K562 treated with DMSO at 1 percent for 24 hours (cell line): ENCODE measurements around the gene FES. TPM values are rescaled to one million over a fixed set of nuclear protein-coding genes. Genes with fewer than 3 reads are reported as not detected.

Experiments
- total RNA-seq: library from RNA; unstranded; fragments of 300-600 nt; gene quantifications from 2 replicates; pipeline ENCODE4 v1.2.3, GENCODE V29; 2022; ENCODE audit warnings: low read depth; ENCODE audit not compliant: insufficient read depth

Gene FES
- total RNA-seq: 5.5 and 5.7 TPM in 2 replicates

DNA sequence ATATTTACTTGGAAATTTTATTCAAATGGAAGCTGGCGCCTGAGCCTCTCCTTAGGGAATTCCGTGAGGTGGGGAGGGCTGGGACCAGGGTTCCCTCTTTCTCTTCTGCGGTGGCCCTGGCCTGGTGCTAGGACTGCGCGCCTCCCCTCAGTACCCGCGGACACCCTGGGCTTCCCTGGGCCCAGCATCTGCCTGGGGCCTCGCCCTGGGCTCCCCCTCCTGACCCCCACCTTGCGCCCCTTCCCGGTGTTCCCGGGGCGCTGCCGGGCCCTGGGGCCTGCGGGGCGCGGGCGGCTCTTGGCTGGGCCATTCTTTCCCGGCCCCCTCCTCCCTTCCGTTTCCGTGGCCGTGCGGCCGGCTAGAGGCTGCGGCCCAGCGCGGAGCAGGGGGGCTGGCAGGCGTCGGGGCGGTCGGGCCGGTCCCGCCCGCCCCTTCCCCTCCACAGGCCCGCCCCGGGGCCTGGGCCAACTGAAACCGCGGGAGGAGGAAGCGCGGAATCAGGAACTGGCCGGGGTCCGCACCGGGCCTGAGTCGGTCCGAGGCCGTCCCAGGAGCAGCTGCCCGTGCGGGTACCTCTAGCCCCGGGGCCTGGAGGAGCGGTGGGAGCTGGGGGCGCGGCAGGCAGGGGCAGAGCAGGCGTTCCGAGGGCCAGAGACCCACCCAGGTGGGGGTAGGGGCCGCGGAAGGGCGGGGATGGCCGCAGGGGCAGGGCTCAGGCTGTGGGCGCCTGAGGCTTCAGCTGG, at the start of gene FES:
FES (plus strand) TSS at position 529 of the 743 bp plus-strand sequence. CDS start 542 bp downstream, outside the sequence.

DNA sequence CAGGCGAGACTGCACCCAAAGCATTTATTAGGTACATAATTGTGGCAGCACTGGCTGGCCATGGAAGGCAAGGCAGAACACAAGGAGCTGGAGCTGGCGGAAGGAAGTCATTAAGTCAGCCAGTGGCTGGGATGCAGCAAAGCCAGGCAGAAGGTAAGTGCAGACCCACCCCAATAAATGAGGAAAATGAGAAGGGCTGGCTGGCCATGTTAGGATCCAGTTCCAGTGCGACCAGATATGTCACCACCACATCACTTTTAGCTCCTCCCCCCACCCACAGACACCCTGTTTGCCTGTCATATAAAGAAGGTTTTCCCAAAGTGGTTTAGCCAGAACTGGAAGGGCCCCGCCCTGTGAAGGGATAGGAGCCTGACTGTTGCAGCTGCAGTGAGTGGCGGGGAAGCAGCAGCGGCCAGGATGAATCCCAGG, 16.0 kb upstream of the FES start, which contains the start of gene FURIN:
FURIN (plus strand) TSS at position 328 of the 429 bp plus-strand sequence. CDS start 7,153 bp downstream, outside the sequence.

DNA sequence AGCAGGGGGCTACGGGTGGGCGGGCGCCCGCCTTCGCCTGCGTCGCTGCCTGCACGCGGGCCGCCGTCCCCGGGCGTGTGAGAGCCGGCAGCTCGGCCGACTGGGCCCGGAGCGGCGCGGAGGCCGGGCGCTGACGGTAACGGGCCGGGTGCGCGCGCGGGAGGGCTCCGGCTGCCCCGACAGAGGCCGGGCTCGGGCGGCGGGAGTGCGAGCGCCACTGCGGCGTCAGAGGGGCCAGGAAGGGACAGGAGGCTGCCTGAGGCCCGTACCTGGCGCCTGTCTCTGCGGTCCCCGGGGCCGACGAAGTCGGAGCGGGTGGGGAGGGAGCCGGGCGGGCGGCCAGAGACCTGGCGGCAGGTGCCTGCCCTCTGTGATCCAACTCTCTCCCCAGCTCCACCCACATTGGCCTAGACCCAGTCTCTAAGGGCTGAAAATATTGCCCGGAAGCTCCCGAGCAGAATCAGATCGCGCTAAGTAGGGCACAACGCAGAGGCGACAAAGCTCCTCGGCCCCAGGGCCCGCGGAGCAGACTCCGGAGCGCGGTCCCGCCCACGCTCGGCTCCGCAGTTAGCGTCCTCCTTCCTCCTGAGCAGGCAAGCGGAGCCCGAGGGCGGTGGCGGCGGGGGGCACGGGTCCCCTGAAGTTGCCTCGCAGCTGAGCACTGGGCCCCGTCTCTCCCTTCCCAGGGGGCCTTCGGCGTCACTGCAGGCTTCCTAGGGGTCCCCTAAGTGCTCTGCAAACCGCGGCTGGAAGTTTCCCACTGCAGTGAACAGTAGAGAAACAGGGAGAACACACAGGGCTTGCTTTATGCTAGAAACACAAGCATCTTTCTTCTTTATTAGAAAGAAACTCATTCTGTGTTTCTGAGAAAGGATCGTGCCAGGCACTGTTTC, 18.8 kb downstream of the FES start, which contains the start of gene MAN2A2:
MAN2A2 (plus strand) TSS at position 463 of the 893 bp plus-strand sequence. CDS start 906 bp downstream, outside the sequence.

DNA sequence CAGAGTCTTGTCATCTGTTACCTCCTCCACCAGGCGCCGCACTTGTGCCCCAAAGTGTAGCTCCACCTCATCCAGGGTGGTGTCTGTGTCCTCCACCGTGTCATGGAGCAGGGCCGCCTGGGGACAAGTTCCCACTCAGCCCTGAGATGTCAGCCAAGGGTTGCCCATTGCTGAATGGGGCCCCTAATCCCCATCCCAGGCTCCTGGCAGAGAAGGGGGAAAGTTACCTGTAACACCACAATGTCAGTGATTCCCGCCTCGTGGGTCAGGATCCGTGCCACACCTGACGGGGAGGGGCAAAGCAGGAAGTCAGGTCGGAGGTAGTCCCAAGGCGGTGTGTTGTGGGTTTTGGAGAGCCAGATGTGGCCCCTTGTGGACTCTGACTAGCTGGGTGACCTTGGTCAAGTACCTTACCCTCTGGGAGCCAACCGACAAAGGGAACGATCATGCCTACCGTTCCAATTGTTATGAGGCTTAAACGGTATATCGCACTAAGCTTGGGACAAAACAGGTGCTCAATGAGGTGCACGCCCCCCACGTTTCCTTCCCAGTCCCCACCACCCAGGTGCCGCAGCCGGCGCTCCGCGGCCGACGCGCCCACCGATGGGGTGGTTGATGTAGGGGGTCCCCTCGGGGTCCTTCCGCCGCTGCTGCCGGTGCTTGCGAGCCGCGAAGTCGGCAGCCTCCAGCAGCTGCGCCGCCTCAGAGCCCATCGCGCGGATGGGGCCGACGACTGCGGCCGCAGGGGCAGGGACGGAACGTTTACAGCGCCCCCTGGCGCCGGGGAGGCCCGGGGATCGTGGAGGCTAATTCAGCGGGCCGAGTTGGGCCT, 47.7 kb downstream of the FES start, which contains the start of gene HDDC3:
HDDC3 (minus strand) TSS at position 722 of the 832 bp plus-strand sequence; CDS start at position 713, 9 bp downstream.

DNA sequence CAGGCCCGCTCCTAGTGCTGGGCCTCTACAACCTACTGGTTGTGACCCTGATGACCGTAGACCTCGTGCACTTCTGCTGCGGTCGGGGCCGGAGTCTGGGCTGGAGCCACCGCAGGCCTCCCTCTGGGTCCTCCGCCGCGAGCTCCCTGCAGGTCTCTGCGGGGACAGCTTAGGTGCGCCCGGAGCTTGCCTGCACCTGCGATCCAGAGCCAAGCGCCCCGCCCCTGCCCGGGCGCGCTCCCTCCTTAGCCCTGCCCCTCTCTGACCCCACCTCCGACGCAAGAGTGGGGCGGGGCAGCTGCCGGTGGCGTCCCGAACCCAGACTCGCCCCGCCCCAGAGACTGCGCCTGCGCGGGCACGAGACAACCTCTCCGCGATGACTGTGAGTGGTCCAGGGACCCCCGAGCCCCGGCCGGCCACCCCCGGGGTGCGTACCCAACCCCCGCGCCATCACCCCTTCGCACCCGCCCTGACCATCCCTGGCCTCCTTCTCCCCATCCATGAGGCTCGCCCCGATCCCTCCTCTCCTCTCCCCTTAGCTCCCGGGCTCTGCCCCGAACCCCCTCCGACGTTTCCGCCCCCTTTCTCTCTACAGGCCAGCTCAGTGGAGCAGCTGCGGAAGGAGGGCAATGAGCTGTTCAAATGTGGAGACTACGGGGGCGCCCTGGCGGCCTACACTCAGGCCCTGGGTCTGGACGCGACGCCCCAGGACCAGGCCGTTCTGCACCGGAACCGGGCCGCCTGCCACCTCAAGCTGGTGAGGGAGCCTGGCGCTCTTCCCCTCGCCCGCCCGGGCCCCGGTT, 50.8 kb downstream of the FES start, which contains the start of gene UNC45A:
UNC45A (plus strand) TSS at position 337 of the 803 bp plus-strand sequence; CDS start at position 377, 40 bp downstream.

Other genes starting within 250 kb of the FES start
- 15.7 and 16.5 TPM in 2 replicates for gene BLM, start 167.2 kb upstream of the FES start, total RNA-seq
- gene FURIN, start 15.9 kb upstream of the FES start, total RNA-seq: 122 and 128 TPM in 2 replicates
- gene MAN2A2, start 18.8 kb downstream of the FES start, total RNA-seq: 88.4 and 96.7 TPM in 2 replicates
- gene HDDC3, start 48.0 kb downstream of the FES start, total RNA-seq: 25.5 and 26.9 TPM in 2 replicates
- 92.9 and 101 TPM in 2 replicates for gene UNC45A, start 50.8 kb downstream of the FES start, total RNA-seq
- gene RCCD1, start 70.4 kb downstream of the FES start, total RNA-seq: 42.8 and 47.4 TPM in 2 replicates
- 141 and 143 TPM in 2 replicates for gene PRC1, start 110.0 kb downstream of the FES start, total RNA-seq
- 20.4 and 23.3 TPM in 2 replicates for gene VPS33B, start 138.1 kb downstream of the FES start, total RNA-seq
- gene SV2B, start 215.8 kb downstream of the FES start, total RNA-seq: 0.21 and 0.29 TPM in 2 replicates